AG09309 (cell line): ENCODE results near the gene AZU1.

Experiments used
- DNase-seq: peaks from one replicate; pipeline ENCODE4 v3.0.0-alpha.2; 2010; ENCODE audit warnings: low read depth
- H3K4me3 ChIP-seq: 2 replicates; pipeline ENCODE4 v1.5.1; 2011; ENCODE audit warnings: mild to moderate bottlenecking, low read depth, low read length, moderate library complexity; ENCODE audit not compliant: control insufficient read depth
- TF ChIP-seq, protein P1 (sequence below): IDR thresholded peaks from 2 replicates; pipeline ENCODE4 v1.5.1; 2011; ENCODE audit warnings: mild to moderate bottlenecking, low read depth, low read length, inconsistent platforms; ENCODE audit not compliant: insufficient read depth, control insufficient read depth; ENCODE audit errors: missing control alignments

The AZU1 gene

DNA sequence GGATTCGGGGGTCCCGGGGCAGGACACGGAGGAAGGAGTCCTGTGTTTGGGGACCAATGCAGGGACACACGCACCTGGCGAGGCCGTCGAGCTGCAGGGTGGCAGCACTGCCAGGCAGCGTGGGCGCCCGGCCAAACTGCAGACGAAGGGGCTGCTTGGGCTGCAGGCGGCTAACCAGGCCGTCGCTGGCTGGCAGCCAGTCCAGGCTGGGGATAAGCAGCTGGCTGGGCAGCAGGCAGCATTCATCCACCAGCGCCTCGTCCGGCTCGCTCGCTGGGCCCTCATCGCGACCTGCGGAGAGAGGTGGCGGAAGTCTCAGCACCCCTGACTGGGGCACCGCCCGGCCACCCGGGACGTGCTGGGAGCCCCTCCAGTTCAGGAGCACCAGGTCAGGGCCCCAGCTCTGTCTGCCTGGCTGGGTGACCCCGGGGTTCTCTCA is 43.3 kb downstream of the AZU1 start:
- no peak overlapping the region for H3K4me3 ChIP-seq
- TF ChIP-seq, protein P1, sequence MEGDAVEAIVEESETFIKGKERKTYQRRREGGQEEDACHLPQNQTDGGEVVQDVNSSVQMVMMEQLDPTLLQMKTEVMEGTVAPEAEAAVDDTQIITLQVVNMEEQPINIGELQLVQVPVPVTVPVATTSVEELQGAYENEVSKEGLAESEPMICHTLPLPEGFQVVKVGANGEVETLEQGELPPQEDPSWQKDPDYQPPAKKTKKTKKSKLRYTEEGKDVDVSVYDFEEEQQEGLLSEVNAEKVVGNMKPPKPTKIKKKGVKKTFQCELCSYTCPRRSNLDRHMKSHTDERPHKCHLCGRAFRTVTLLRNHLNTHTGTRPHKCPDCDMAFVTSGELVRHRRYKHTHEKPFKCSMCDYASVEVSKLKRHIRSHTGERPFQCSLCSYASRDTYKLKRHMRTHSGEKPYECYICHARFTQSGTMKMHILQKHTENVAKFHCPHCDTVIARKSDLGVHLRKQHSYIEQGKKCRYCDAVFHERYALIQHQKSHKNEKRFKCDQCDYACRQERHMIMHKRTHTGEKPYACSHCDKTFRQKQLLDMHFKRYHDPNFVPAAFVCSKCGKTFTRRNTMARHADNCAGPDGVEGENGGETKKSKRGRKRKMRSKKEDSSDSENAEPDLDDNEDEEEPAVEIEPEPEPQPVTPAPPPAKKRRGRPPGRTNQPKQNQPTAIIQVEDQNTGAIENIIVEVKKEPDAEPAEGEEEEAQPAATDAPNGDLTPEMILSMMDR, result no peak
- DNase-seq, result no peak

DNA sequence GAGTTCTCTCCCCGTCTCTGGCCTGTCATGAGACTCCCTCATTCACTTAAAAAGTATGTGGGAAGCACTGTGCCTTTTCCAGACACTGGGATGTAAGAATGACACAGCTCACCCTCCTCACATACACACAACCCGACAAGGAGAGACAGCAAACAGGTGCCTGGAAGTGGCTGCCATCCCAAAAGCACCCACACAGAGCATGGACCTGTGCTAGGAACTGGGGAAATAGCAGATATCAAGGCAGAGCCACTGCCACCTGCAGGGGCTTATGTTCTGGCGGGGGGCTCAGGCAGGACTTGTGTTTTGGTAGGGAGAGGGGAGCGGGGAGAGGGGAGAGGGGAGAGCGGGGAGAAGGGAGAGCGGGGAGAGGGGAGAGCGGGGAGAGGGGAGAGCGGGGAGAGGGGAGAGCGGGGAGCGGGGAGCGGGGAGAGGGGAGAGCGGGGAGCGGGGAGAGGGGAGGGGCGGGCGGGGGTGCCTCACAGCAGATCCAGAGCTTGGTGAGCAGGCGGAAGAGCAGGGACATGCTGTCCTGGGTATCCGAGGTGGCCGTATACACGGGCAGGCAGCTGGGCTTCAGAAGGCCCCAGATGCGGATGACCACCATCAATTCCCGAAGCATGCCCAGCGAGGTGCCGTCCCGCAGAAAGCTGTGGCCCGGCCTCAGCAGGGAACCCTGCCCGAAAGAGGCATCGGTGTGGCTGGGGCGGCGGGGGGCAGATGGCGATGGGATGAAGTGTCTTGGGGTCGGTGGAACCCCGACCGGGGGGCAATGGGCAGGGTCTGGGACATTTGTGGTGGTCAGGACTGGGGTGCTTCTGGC is 44.0 kb downstream of the AZU1 start:
- no peak for DNase-seq
- no peak overlapping the region for H3K4me3 ChIP-seq
- TF ChIP-seq, protein P1, result no peak

DNA sequence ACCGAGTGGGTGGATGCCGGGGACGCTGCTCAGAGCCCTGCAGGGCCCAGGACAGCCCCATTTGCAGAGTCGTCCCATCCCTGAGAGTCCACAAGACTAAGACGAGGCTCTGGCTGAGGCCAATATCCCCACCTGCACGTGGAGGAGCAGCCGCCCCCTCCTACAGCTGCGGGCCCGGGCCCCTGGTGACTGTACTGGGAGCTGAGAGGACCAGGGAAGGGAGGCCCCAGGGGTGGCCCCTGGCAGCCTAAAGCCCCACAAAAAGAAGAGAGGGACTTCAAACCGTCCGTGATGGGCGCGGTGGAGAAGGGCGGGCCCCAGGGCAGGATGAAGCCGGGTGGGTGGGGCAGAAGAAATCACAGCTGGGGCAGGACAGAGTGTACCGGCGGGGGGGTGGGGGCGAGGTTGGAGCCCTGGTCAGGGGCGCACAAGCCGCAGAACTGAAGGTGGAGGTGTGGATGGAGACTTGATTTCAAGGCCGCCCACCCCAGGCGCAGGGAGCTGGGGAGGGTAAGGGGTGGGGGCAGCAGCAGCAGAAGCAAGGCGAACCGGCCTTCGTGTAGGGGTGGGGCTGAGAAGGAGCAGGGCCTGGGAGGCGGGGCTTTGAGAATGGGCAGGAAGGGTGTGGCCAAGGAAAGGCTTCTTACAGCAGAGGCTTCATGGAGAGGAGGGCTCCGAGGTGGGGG is 44.8 kb downstream of the AZU1 start:
- no peak overlapping the region for H3K4me3 ChIP-seq
- no peak for DNase-seq
- TF ChIP-seq, protein P1, result no peak

DNA sequence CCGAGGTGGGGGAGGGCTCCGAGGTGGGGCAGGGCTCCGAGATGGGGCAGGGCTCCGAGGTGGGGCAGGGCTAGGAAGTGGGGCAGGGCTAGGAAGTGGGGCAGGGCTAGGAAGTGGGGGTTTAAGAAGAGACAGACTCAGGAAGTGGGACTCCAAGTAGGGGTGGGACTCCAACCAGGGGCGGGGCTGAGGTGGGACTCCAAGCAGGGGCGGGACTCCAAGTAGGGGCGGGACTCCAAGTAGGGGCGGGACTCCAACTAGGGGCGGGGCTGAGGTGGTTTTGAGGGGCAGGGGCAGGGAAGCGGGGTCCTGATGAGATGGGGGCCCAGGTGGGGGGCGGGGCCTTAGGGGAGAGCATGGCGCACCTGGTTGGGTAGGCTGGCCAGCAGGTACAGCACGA is 45.4 kb downstream of the AZU1 start:
- no peak for DNase-seq
- no peak overlapping the region for H3K4me3 ChIP-seq
- TF ChIP-seq, protein P1, result no peak

DNA sequence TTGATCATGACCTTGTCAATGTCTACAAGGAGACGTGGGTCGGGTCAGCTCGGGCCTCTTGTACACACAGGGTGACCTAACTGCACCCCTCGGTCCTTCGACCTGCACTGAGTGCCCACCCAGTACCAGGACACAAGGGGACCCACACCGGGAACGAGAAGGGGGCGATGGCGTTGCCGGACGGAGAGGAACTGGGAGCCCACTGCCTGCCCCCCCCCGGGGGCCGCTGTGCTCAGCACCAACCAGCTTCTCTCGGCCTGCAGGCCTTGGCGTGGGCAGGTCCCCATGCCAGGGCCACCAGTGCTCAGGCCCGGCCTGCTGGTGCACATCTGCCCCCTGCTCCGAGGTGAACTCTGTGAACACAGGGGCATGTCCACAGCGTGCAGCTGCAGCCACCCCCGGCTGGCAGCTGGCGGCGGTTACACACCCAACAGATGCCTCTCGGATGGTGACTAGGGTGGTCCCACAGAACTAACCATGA is 46.0 kb downstream of the AZU1 start:
- TF ChIP-seq, protein P1, result no peak
- DNase-seq, result no peak
- no peak overlapping the region for H3K4me3 ChIP-seq

DNA sequence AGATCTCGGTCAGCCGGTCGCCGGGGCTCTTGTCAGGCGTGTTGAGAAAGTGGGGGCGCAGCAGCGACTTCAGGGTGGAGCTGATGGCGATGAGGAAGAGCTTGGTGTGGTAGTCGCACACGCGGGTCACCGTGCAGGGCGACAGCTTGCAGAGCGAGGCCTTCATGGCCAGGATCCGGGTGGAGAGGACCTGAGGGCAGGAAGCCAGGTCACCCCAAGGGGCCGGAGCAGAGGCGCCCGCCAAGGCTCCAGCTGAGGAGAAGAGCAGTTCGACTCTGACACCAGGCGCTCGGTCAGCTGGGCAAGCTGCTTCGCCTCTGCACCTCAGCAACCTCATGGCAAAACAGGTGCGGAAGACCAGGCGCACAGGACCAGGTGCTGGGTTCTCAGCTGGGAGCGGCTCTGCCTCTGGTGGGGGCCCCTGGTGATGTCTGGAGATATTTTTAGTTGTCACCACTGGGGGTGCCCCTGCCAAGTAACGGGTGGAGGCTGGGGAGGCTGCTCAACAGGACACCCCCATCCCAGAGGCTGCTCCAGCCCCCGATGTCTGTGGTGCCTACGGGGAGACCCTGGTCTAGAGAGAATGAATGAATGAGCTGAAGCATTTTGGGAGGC is 47.7 kb downstream of the AZU1 start:
- DNase-seq, result no peak
- TF ChIP-seq, protein P1, result no peak
- no peak overlapping the region for H3K4me3 ChIP-seq
